ENCODE measurements around the gene INSR.

INSR gene

DNA sequence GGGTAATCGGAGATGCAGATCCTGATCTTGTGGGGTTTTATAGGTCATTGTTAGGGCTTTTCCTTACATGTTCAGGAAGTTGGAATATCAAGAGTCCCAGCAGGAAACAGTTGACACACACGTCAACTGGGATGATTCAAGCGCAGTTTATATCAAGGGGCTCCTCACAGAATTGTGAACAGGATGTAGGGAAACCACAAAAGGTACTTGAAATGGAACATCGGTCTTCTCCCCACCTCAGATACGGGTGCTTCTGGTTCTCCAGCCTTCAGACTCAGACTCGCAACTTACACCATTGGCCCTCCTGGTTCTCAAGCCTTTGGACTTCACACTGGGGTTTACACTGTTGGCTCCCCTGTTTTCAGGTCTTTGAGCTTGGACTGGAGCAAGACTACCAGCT is 205.2 kb downstream of the INSR start:
- Histone ChIP-seq H3K4me1 (ENCODE audit: control insufficient read depth in 1 of 2, insufficient read depth in 1 of 2, low read depth in 1 of 2, low read length in 1 of 2) (no peaks in the 10 kb centered on the region), H3K36me3 (peaks cover 2% of the 10 kb centered on the region), H3K4me3 (ENCODE audit: low read depth in 1 of 2, low read length in 1 of 2) (no peak overlapping the region), H3K27ac (no peak overlapping the region), H3K9me3 (peaks cover 41% of the 10 kb centered on the region), H3K27me3 (no peaks in the 10 kb centered on the region)
- TF ChIP-seq, protein P1, sequence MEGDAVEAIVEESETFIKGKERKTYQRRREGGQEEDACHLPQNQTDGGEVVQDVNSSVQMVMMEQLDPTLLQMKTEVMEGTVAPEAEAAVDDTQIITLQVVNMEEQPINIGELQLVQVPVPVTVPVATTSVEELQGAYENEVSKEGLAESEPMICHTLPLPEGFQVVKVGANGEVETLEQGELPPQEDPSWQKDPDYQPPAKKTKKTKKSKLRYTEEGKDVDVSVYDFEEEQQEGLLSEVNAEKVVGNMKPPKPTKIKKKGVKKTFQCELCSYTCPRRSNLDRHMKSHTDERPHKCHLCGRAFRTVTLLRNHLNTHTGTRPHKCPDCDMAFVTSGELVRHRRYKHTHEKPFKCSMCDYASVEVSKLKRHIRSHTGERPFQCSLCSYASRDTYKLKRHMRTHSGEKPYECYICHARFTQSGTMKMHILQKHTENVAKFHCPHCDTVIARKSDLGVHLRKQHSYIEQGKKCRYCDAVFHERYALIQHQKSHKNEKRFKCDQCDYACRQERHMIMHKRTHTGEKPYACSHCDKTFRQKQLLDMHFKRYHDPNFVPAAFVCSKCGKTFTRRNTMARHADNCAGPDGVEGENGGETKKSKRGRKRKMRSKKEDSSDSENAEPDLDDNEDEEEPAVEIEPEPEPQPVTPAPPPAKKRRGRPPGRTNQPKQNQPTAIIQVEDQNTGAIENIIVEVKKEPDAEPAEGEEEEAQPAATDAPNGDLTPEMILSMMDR (IDR thresholded peaks at IDR 0.05) = no peak

DNA sequence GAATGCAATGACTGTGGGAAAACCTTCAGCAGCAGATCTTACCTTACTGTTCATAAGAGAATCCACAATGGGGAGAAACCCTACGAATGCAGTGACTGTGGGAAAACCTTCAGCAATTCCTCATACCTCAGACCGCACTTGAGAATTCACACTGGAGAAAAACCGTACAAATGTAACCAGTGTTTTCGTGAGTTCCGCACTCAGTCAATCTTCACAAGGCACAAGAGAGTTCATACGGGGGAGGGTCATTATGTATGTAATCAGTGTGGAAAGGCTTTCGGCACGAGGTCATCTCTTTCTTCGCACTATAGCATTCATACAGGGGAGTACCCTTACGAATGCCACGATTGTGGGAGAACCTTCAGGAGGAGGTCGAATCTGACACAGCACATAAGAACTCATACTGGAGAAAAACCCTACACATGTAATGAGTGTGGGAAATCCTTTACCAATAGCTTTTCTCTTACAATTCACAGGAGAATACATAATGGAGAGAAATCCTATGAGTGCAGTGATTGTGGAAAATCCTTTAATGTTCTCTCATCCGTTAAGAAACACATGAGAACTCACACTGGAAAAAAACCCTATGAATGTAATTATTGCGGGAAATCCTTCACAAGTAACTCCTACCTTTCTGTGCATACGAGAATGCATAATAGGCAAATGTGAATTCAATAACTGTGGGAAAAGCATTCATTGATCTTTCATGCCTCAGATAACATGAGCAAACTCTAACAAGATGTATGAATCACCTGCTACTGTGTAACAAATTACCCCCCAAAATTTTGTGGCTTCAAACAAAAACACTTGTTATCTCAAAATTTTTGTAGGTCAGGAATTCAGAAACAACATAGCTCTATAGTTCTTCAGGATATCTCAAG is 210.9 kb downstream of the INSR start:
- Histone ChIP-seq H3K9me3 (peaks cover 75% of the 10 kb centered on the region), H3K36me3 (peaks cover 55% of the 10 kb centered on the region), H3K4me1 (ENCODE audit: control insufficient read depth in 1 of 2, insufficient read depth in 1 of 2, low read depth in 1 of 2, low read length in 1 of 2) (no peaks in the 10 kb centered on the region), H3K4me3 (ENCODE audit: low read depth in 1 of 2, low read length in 1 of 2) (no peak overlapping the region), H3K27ac (no peak overlapping the region), H3K27me3 (no peaks in the 10 kb centered on the region)
- TF ChIP-seq, protein P1 (IDR thresholded peaks at IDR 0.05) = no peak

DNA sequence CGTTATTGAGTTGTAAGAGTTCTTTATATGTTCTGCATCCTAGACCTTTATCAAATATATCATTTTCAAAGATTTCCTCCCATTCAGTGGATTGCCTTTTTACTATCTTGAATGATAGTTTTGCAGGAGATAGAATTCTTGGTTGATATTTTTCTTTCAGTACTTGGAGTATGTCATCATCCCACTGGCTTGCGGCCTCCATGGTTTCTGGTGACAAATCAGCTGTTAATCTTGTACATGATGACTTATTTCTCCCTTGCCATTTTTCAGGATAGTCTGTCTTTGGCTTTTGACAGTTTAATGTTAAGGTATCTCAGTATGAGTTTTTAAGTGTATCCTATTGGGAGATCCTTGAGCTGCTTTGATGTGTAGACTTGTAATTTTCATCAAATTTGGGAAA is 216.2 kb downstream of the INSR start:
- no peak overlapping the region for H3K27ac ChIP-seq
- peaks cover 42% of the 10 kb centered on the region for H3K9me3 ChIP-seq
- peaks cover 95% of the 10 kb centered on the region for H3K36me3 ChIP-seq
- H3K4me1 ChIP-seq (ENCODE audit: control insufficient read depth in 1 of 2, insufficient read depth in 1 of 2, low read depth in 1 of 2, low read length in 1 of 2) = no peaks in the 10 kb centered on the region
- H3K27me3 ChIP-seq = no peaks in the 10 kb centered on the region
- TF ChIP-seq, protein P1 (IDR thresholded peaks at IDR 0.05) = no peak
- no peak overlapping the region for H3K4me3 ChIP-seq (ENCODE audit: low read depth in 1 of 2, low read length in 1 of 2)

DNA sequence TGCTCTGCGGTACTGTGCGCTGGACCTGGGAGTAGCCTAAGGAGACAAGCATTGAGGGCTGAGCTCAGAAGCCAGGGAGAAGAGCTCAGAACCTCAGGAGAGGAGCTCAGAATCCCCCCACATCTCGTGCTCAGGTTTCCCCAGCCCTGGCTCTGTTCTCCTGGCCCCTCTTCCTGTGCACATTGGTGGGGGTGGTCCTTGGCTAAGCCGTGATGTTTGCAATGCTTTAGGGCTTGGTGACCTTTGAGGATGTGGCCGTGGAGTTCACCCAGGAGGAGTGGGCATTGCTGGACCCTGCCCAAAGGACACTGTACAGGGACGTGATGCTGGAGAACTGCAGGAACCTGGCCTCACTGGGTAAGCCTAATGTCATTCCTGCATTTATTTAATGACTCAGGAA is 218.1 kb downstream of the INSR start:
- H3K27me3 ChIP-seq = no peaks in the 10 kb centered on the region
- no peak overlapping the region for H3K27ac ChIP-seq
- peaks cover 27% of the 10 kb centered on the region for H3K9me3 ChIP-seq
- no peaks in the 10 kb centered on the region for H3K4me1 ChIP-seq (ENCODE audit: control insufficient read depth in 1 of 2, insufficient read depth in 1 of 2, low read depth in 1 of 2, low read length in 1 of 2)
- TF ChIP-seq, protein P1 (IDR thresholded peaks at IDR 0.05) = no peak
- peaks cover 91% of the 10 kb centered on the region for H3K36me3 ChIP-seq
- H3K4me3 ChIP-seq (ENCODE audit: low read depth in 1 of 2, low read length in 1 of 2) = no peak overlapping the region

DNA sequence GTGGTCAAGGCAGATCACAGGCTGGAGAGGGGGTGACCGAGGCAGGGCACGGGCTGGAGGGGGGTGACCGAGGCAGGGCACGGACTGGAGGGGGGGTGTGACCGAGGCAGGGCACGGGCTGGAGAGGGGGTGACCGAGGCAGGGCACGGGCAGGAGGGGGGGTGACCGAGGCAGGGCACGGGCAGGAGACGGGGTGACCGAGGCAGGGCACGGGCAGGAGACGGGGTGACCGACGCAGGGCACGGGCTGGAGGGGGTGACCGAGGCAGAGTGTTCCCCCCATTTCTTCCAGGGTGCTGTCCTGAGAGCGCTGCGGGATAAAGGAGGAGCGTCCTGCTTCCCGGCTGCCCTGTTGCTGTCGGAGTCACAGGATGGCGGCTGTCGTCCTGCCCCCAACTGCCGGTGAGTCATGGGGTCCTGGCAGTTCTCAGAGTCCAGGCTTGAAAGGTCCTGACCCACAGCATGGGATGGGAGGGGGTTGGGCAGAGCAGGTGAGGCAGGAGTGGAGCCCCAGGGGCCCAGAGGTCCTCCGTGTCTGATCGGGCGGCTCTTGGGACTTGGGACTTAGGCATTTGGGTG is 219.4 kb downstream of the INSR start:
- Histone ChIP-seq H3K9me3 (peaks cover 14% of the 10 kb centered on the region), H3K4me1 (ENCODE audit: control insufficient read depth in 1 of 2, insufficient read depth in 1 of 2, low read depth in 1 of 2, low read length in 1 of 2) (peaks cover 9 to 10% of the 10 kb centered on the region in 2 experiments), H3K36me3 (peaks cover 82% of the 10 kb centered on the region), H3K27me3 (no peaks in the 10 kb centered on the region), H3K27ac (no peak overlapping the region), H3K4me3 (ENCODE audit: low read depth in 1 of 2, low read length in 1 of 2) (no peak overlapping the region)
- TF ChIP-seq, protein P1 (IDR thresholded peaks at IDR 0.05) = no peak
